ENCODE measurements around the gene DPP10. TPM values are rescaled to one million over a fixed set of nuclear protein-coding genes. Genes with fewer than 3 reads are reported as not detected.

DPP10 gene
- total and polyA plus RNA-seq, 10 of the 15 experiments (the other 5 are each of a cell fraction or from before 2014, with no cell fraction given): not detected

GRCh38 chr2:114699423-114699944, 257.0 kb downstream of the DPP10 start (continued):
- TF ChIP-seq NRF1 (conservative IDR thresholded peaks at IDR 0.05; ENCODE audit: low read depth, low read length) (no peak), YBX1 (IDR thresholded peaks at IDR 0.05) (no peak), ZNF384 (IDR thresholded peaks at IDR 0.05; ENCODE audit: borderline replicate concordance, low read depth, low read length) (no peak), ELK1 (IDR thresholded peaks at IDR 0.05; ENCODE audit: low read depth, low read length) (no peak), IKZF2 (IDR thresholded peaks at IDR 0.05) (no peak), MLLT1 (IDR thresholded peaks at IDR 0.05) (no peak), RB1 (IDR thresholded peaks at IDR 0.05; ENCODE audit: borderline replicate concordance) (no peak), CHD1 (IDR thresholded peaks at IDR 0.05; ENCODE audit: low read depth, low read length) (no peak), POLR2AphosphoS5 (IDR thresholded peaks at IDR 0.05; ENCODE audit: low read length) (no peak), RAD21 (IDR thresholded peaks at IDR 0.05; ENCODE audit: insufficient read depth, low read depth, low read length) (no peak), PRDM15 (CRISPR knock-in tag; IDR thresholded peaks at IDR 0.05) (no peak)

All from GM12878 (cell line).